ENCODE results near the gene LCNL1.

LCNL1 gene

DNA sequence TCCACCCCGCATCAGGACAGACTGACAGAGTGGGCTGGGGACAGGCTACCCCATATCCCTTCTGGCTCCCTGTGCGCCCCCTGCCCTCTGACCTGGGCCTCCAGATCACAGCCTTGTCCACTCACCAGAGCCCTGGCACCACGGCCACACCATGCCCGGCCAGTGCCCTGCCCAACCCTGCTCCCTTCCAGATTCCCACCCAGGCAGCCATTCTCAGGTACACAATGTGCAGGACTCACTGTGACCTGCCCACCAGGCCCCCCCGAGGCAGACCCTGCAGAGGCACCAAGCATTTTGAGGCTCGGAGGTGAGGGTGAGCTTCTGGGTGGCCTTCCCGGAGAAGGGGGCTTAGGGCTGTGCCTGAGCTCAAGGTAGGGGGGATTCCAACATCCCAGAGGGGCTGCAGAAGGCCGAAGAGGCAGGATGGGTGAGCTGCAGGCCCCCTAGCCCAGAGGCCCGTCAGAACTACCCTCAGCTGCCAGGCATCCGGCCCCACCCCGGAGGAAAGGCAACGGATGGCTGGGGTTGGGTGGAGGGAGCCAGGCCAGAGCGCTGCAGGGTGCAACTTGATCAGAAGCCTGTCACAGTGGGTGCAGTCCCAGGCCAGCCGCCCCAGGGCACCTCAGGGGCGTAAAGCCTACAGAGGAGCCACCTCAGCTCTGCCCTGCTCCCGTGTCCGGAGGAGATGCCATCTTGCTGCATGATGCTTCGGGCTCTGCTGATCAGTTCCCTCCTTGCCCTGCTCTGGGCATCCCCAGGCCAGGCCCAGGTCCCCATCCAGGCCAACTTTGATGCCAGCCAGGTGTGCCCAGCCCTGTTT lies at the start of gene LCNL1:
Gene LCNL1, plus strand, starts transcription at position 762 of the 820 bp plus-strand sequence. CDS start 594 bp downstream, outside the sequence.
- DNase-seq (ENCODE audit: low spot score), result no peak

DNA sequence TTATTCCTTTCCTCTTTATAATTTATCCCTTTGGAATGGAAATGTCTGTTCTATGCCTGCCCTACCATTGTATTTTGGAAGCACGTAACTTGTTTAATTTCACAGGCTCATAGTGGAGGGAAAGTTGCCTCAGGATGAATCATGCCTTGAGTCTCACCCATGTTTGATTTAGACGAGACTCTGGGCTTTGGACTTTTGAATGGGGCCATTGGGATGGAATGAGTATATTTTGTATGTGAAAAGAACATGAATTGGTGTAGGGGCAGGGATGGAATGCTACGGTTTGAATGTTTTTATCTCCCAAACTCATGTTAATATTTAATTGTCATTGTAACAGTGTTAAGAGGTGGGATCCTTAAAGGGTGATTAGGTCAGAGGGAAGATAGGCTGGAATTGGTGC lies 48.5 kb upstream of the LCNL1 start:
- no peak for DNase-seq (ENCODE audit: low spot score)

DNA sequence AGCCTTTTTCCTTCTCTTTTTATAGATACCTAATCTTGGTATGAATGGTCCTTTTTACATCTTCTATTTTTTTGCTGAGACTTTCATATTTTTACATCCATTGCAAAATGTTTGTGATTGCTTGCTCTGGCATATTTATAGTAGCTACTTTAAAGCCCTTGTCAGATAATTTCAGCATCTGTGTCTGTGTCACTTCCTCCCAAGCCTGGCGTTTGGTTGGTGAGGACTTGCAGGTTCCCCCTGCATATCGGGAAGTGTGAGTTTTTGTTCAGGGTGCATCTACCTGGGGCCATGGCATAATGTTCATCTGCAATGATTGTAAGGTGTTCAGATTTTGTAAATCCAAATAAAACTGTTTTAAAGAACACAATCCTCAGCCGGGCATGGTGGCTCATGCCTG lies 47.1 kb upstream of the LCNL1 start:
- no peak for DNase-seq (ENCODE audit: low spot score)

DNA sequence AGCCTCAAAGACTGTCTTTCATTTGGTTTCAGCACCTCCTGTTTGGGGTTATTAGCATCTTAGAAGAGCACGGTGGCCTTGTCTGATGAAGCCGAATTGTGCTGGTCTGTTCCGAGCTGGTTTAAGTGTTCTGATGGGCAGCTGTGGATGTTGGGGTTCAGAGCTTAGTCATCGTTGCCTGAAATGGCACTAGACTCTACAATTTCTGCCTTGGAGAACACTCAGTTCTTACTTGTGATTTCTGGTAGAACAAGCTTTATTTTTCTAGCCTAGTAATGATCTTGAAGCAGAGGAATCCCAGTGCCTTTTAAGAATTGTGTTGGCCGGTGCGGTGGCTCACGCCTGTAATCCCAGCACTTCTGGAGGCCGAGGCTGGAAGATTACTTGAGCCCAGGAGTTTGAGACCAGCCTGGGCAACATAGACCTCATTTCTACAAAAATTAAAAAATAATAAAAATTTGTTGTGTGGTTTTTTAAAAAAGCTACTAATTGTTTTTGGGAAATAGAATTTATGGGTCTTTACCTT lies 46.1 kb upstream of the LCNL1 start:
- no peak for DNase-seq (ENCODE audit: low spot score)

- DNase-seq (ENCODE audit: low spot score), result no peak
Observed at GRCh38 chr9:136937186-136938001, 45.4 kb upstream of the LCNL1 start.

DNA sequence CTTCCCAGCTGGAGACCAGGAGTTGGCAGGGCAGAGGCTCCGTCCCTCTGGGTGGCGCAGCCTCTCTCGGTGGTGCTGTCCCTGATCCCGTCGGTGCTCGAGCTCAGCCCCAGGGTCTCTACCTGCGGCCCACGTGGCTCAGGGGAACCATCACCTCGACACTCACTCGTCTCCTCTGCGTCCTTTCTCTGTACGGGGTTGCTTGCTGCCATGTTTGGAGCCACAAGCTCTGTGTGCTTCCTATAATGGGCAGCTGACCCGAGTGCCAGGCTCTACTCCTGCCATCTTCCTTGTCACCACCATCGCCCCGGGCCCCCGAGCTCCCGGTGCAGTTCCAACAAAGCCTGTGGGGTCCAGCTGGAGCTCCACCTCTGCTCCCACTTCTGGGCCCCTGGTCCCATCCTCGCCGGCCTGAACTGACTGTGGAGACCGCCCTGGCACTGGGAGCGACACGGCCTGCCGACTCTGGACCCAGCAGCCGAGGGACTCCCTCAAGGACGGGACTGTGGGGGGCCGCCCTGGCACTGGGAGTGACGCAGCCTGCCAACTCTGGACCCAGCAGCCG lies 43.3 kb upstream of the LCNL1 start:
- DNase-seq (ENCODE audit: low spot score), result no peak

DNA sequence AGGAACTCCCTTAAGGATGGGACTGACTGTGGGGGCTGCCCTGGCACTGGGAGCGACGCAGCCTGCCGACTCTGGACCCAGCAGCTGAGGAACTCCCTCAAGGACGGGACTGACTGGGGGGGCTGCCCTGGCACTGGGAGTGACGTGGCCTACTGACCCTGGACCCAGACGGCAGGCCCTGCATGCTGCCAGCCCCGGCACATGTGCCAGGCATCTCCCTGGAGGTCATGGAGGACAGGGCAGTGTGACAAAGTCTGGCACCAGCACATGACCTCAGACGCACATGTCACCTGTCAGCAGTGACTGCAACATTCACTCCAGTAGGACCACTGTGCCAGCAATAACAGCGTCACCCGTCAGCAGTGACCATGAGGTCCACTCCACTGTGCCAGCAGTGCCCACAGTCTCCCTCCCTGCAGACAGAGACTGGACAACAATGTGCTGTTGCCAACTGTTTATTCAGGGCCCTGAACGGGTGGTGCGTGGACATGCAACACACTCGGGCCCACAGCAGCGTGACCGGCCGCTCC lies 42.7 kb upstream of the LCNL1 start:
- no peak for DNase-seq (ENCODE audit: low spot score)

DNA sequence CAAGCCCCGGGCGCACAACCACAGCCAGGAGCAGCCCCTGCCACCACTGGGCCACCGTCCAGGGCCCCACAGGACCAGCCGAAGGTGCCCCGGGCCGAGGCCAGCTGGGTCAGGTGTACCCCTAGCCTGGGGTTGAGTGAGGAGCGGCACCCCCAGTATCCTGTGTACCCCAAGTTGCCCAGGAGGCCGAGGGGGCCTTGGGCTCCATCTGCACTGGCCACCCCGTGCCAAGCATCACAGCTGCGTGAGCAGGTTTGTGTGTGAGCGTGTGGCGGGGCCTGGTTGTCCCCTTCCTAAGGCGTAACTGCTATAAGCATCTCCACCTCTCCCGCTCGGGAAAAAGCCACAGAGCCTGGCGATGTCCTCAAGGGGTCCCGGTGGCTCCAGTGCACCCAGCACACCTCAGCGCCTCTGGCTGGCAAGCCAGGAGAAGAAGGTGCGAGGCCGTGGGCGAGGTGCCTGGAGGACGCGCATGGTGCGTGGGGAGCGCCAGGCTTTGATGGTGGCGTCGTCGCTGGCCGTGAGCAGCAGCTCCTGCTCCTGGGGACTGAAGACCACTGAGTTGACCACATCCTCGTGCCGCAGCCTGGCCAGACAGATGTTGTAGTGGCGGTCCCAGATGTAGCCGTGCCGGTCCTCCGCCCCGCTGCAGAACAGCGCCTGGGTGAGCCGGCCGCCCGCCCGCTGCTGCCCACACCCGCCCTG lies 42.1 kb upstream of the LCNL1 start:
- DNase-seq (ENCODE audit: low spot score), result no peak

DNA sequence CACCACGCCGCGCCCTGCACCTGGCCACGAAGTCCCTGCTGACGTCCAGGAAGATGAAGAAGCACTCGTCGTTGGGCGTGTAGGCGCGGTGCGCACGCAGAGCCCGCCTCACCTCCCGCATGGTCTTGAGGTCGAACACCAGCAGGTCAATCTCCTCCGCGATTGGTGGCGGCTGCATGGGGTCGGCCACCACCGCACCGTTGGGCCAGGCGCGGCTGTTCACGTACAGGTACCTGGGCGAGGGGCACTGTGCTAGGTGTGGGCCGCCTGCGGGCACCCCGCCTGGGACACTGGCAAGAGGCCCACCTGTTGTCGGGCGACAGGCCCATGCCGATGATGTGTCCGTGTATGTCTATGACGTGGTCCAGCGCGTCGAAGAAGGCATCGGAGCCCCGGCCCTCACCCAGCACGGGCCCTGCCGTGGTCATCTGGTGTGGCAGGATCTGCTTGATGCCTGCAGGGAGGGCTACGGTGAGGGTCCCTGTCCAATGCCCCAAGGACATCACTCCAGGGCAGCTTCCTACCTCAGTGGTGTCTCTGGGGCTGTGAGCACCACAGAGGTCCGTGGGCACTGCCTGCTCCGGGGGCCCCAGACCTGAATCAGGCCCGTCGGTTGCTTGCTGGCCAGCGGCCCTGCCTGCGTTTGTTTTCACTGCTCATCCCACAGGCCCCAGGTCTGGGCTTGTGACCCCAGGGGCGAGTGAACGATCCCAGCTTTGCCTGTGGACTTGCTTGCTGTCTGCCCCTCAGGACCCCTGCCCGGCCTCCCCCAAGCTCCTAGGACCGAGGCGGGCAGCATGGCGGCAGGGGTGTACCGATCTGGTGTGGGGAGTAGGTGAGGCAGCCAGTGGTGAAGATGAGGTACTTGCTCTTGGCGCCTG lies 41.3 kb upstream of the LCNL1 start:
- DNase-seq (ENCODE audit: low spot score), result no peak

DNA sequence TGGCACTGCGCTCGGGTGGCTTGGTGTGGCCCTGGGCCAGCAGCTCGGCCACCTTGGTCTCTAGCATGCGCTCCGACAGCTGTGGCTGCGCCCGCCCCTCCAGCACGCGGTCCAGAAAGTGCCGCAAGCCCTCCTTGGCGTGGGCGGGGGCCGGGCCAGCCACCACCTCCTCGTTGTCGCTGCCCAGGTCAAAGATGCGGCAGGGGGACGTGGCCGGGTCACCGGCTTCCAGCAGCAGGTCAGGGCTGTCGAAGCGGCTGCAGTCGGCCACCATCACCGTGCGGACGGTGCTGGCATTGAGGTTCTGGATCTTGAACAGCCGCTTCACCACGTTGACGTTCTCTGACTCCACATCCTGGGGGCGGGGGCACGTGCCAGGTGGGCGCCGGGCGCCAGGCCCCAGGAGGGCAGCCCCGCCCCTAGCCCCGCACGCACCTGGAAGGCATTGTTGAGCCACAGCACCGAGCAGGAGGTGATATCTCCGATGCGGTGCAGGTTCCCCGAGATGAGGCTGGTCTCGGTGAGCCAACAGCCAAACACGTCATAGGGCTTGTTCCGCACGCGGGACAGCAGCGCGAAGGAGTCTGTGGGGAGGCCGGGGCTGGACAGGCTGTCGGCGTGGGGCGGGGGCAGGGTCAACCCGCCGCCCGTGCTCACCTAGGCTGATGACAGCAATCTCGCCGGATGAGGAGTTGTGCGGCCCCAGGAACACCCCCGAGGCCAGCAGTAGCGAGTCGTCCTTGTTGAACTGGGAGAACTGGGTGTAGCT lies 40.5 kb upstream of the LCNL1 start:
- DNase-seq (ENCODE audit: low spot score), result no peak

DNA sequence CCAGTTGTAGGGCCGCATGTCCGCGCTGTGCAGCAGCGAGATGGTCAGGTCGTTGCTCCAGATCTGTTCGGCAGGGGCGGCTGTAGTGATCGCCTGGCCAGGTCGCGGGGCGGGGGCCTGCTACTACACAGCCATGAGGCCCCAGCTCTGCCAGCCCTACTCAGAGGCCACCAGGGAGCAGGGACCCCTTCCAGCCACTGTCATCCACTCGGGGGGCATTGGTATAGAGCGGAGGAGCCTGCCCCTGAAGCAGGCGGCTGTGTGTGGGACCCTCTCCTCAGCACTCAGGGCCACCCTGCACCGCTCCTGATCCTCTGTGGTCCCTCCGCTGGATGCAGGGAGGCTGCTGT lies 39.9 kb upstream of the LCNL1 start:
- DNase-seq (ENCODE audit: low spot score), result no peak

- peak; percentile 23 for DNase-seq (ENCODE audit: low spot score)
Observed at GRCh38 chr9:136943291-136944211, 39.2 kb upstream of the LCNL1 start.

GRCh38 chr9:136944212-136944518 lies 38.6 kb upstream of the LCNL1 start:
- no peak for DNase-seq (ENCODE audit: low spot score)

DNA sequence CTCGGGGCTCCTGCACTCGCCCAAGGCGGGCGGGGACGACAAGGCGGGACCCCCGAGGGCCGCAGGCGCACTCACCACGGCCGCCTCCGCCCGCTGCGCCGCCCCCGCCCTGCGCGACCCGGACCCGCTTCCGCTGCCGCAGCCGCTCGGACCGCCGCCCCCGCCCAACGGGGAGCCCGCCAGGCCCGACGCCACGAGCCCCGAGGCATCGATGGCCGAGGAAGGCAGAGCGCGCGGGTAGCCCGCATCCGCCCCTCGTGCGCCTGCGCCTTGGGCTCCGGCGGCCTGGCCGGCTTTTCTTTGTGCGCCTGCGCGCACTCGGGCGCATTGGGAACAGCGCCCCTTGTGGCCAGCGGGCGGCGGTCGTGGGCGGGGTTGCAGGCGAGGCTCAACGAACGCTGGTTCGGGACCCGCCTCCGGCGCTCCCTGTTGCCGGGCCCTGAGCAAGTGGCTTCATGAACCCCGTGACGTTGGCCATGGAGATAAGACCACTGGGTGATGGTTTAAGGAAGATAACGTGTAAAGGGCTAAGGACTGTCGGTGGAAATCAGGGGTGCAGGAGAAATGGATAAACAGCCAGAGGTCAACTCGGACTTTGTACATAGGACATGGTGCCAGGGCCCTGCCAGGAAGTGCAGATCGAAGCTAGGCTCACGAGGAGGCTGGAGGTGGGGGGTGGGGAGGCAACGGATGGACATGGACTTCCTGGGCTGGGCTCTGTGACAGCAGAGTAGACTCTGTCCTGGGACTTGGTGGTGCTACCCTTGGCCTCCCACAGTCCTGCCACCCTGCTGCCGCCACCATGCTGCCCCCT lies 38.1 kb upstream of the LCNL1 start, which contains the start of the genes C8G and FBXW5:
Gene C8G, plus strand, starts transcription at position 725 of the 814 bp plus-strand sequence. Its CDS starts 78 bp downstream, at position 803.
Gene FBXW5, minus strand, starts transcription at position 220 of the 814 bp plus-strand sequence. CDS start 655 bp downstream, outside the sequence.
- peak; percentile 96 for DNase-seq (ENCODE audit: low spot score)

- no peak for DNase-seq (ENCODE audit: low spot score)
Observed at GRCh38 chr9:136945333-136946227, 37.2 kb upstream of the LCNL1 start.

DNA sequence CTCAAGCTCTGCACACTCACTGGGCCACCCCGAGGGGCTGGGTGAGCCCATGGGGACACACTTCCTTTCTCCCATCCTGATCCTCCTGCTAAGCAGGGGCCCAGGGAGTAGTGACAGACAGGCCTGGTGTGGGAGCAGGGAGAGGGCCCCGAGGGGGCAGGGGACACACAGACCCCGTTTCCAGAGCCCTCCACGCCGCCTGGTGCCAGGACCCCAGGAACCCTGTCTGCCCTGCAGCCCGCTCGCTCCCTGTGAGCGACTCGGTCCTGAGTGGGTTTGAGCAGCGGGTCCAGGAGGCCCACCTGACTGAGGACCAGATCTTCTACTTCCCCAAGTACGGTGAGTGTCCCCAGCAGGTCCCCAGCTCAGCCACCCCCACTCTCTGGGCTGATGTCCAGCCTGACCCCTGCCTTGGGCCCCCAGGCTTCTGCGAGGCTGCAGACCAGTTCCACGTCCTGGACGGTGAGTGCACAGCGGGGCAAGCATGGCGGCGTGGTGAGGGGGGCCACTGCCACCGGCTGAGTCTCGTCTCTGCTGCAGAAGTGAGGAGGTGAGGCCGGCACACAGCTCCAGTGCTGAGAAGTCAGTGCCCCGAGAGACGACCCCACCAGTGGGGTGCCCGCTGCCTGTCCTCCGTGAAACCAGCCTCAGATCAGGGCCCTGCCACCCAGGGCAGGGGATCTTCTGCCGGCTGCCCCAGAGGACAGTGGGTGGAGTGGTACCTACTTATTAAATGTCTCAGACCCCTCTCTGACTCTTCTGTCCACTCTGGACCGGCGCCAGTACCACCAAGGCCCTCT lies 36.4 kb upstream of the LCNL1 start:
- no peak for DNase-seq (ENCODE audit: low spot score)

Data from LoVo (cell line).